Ovary (tissue), 3 donors: ENCODE data around the gene TMEM86B.

Source experiments
- CTCF ChIP-seq, 3 donors: fragments of 450-650 bp in 2 of 3; fragments of 200-600 bp in 1 of 3; IDR thresholded peaks; one replicate each; pipeline versions ENCODE4 v1.5.1 to v1.8.0; 2016 to 2022; ENCODE audit warnings: antibody characterized with exemption in 3 of 3, mild to moderate bottlenecking in 1 of 3
- POLR2A ChIP-seq: fragments of 450-650 bp; IDR thresholded peaks from one replicate; pipeline ENCODE4 v1.6.1; 2017; ENCODE audit warnings: antibody characterized with exemption, mild to moderate bottlenecking, moderate library complexity
- donor health status: DM: no; HTN: no; CAD: no.

- TF ChIP-seq CTCF (IDR thresholded peaks at IDR 0.05) (no peak), POLR2A (no peak)
Measured at GRCh38 chr19:55272142-55272541, 43.6 kb upstream of the TMEM86B start.
